NCI-H187 (cell line): ENCODE results near the gene PTPRN.

Experiments
- DNase-seq, 2 experiments: peaks; one replicate each; lab custom pipeline; 2025; lab: John Stamatoyannopoulos, UW

PTPRN gene

GRCh38 chr2:219245148-219245898 lies 63.9 kb downstream of the PTPRN start, which contains the start of the genes GLB1L and STK16:
Gene GLB1L, minus strand, starts transcription at chr2:219245444. Its CDS starts 1,871 bp downstream, at chr2:219243573.
Gene STK16, plus strand, starts transcription at chr2:219245479. Its CDS starts 521 bp downstream, at chr2:219246000.
- peak; percentile 17 to 50 for DNase-seq

- DNase-seq = no peak
These were observed 64.4 kb downstream of the PTPRN start for GRCh38 chr2:219244789-219245147.

- DNase-seq = no peak
These were observed 65.9 kb downstream of the PTPRN start for GRCh38 chr2:219243291-219243761.
